ENCODE measurements around the gene PAX7.
"Not testable (repeated sequence)": the region's sequence is repeated elsewhere in the genome, so short reads cannot be mapped to it uniquely, and the experiment has no call there.

The PAX7 gene

GRCh38 chr1:18765725-18766124 lies 135.1 kb downstream of the PAX7 start:
- H3K4me1 ChIP-seq, result no peaks in the 10 kb centered on the region
- H3K9ac ChIP-seq, result no peak overlapping the region
- H3K9me3 ChIP-seq, result no peaks in the 10 kb centered on the region
- no peaks in the 10 kb centered on the region for H4K20me1 ChIP-seq
- no peak for TF ChIP-seq Cebpa-rat (IDR thresholded peaks at IDR 0.05)
- H3K36me3 ChIP-seq, result no peaks in the 10 kb centered on the region
- no peak overlapping the region for H3K4me2 ChIP-seq
- no peak overlapping the region for H3K4me3 ChIP-seq
- no peak overlapping the region for H3K27ac ChIP-seq
- H3K27me3 ChIP-seq, result no peaks in the 10 kb centered on the region

GRCh38 chr1:18766328-18766727 lies 135.7 kb downstream of the PAX7 start:
- TF ChIP-seq Cebpa-rat (IDR thresholded peaks at IDR 0.05), result no peak
- H3K4me2 ChIP-seq, result no peak overlapping the region
- H3K36me3 ChIP-seq, result no peaks in the 10 kb centered on the region
- H3K9ac ChIP-seq, result no peak overlapping the region
- H3K27me3 ChIP-seq, result no peaks in the 10 kb centered on the region
- H4K20me1 ChIP-seq, result no peaks in the 10 kb centered on the region
- no peak overlapping the region for H3K4me3 ChIP-seq
- H3K27ac ChIP-seq, result no peak overlapping the region
- H3K9me3 ChIP-seq, result no peaks in the 10 kb centered on the region
- no peaks in the 10 kb centered on the region for H3K4me1 ChIP-seq

GRCh38 chr1:18767576-18767975 lies 136.9 kb downstream of the PAX7 start:
- not testable (repeated sequence) for H3K27me3 ChIP-seq

GRCh38 chr1:18768086-18768485 lies 137.4 kb downstream of the PAX7 start:
- Histone ChIP-seq H3K4me2 (no peak overlapping the region), H3K9me3 (no peaks in the 10 kb centered on the region), H3K4me3 (no peak overlapping the region), H3K27ac (no peak overlapping the region), H3K36me3 (no peaks in the 10 kb centered on the region), H3K4me1 (no peaks in the 10 kb centered on the region), H3K9ac (no peak overlapping the region), H3K27me3 (no peaks in the 10 kb centered on the region), H4K20me1 (no peaks in the 10 kb centered on the region)
- TF ChIP-seq Cebpa-rat (IDR thresholded peaks at IDR 0.05), result no peak

More at GRCh38 chr1:18767576-18767975, 136.9 kb downstream of the PAX7 start:
- not testable (repeated sequence) for H3K9me3 ChIP-seq, H3K9ac ChIP-seq, H3K4me2 ChIP-seq, H3K36me3 ChIP-seq, H3K4me1 ChIP-seq, H3K4me3 ChIP-seq, H4K20me1 ChIP-seq, H3K27ac ChIP-seq

- H3K4me2 ChIP-seq, result no peak overlapping the region
- no peaks in the 10 kb centered on the region for H4K20me1 ChIP-seq
- H3K4me1 ChIP-seq, result no peaks in the 10 kb centered on the region
- no peak for TF ChIP-seq Cebpa-rat (IDR thresholded peaks at IDR 0.05)
- no peaks in the 10 kb centered on the region for H3K9me3 ChIP-seq
- no peaks in the 10 kb centered on the region for H3K36me3 ChIP-seq
- H3K27me3 ChIP-seq, result no peaks in the 10 kb centered on the region
- no peak overlapping the region for H3K4me3 ChIP-seq
- H3K9ac ChIP-seq, result no peak overlapping the region
- H3K27ac ChIP-seq, result no peak overlapping the region
These were observed 138.5 kb downstream of the PAX7 start for GRCh38 chr1:18769140-18769539.

GRCh38 chr1:18770799-18771198 lies 140.2 kb downstream of the PAX7 start:
- Histone ChIP-seq H3K4me3 (no peak overlapping the region), H3K4me1 (no peaks in the 10 kb centered on the region), H3K4me2 (no peak overlapping the region), H4K20me1 (no peaks in the 10 kb centered on the region), H3K36me3 (no peaks in the 10 kb centered on the region), H3K9ac (no peak overlapping the region), H3K27me3 (no peaks in the 10 kb centered on the region), H3K27ac (no peak overlapping the region), H3K9me3 (no peaks in the 10 kb centered on the region)
- no peak for TF ChIP-seq Cebpa-rat (IDR thresholded peaks at IDR 0.05)

GRCh38 chr1:18773753-18774152 lies 143.1 kb downstream of the PAX7 start:
- no peak for TF ChIP-seq Cebpa-rat (IDR thresholded peaks at IDR 0.05)
- Histone ChIP-seq H3K9ac (no peak overlapping the region), H3K4me1 (peaks cover 12% of the 10 kb centered on the region), H4K20me1 (no peaks in the 10 kb centered on the region), H3K4me3 (no peak overlapping the region), H3K27ac (no peak overlapping the region), H3K36me3 (no peaks in the 10 kb centered on the region), H3K9me3 (no peaks in the 10 kb centered on the region), H3K27me3 (no peaks in the 10 kb centered on the region), H3K4me2 (no peak overlapping the region)

- Histone ChIP-seq H3K27me3 (no peaks in the 10 kb centered on the region), H3K4me1 (peaks cover 17% of the 10 kb centered on the region), H3K9ac (no peak overlapping the region), H3K9me3 (no peaks in the 10 kb centered on the region), H3K27ac (no peak overlapping the region), H4K20me1 (no peaks in the 10 kb centered on the region), H3K36me3 (no peaks in the 10 kb centered on the region), H3K4me3 (no peak overlapping the region), H3K4me2 (no peak overlapping the region)
- TF ChIP-seq Cebpa-rat (IDR thresholded peaks at IDR 0.05), result no peak
These were observed 144.7 kb downstream of the PAX7 start for GRCh38 chr1:18775341-18775740.

- Histone ChIP-seq H3K27me3 (no peaks in the 10 kb centered on the region), H3K27ac (no peak overlapping the region), H3K4me3 (no peak overlapping the region), H4K20me1 (no peaks in the 10 kb centered on the region), H3K4me2 (no peak overlapping the region), H3K36me3 (no peaks in the 10 kb centered on the region), H3K9ac (no peak overlapping the region), H3K9me3 (no peaks in the 10 kb centered on the region), H3K4me1 (peaks cover 17% of the 10 kb centered on the region)
- no peak for TF ChIP-seq Cebpa-rat (IDR thresholded peaks at IDR 0.05)
These were observed 146.1 kb downstream of the PAX7 start for GRCh38 chr1:18776777-18777176.

- peak overlapping the region; percentile 11; the same call in 1 of the 2 replicates for H3K27ac ChIP-seq
- H4K20me1 ChIP-seq, result no peaks in the 10 kb centered on the region
- H3K9ac ChIP-seq, result peak overlapping the region; percentile 48; the same call in 1 of the 2 replicates
- no peak for TF ChIP-seq Cebpa-rat (IDR thresholded peaks at IDR 0.05)
- peak overlapping the region; percentile 63 for H3K4me2 ChIP-seq
- H3K4me3 ChIP-seq, result no peak overlapping the region
- no peaks in the 10 kb centered on the region for H3K36me3 ChIP-seq
- no peaks in the 10 kb centered on the region for H3K9me3 ChIP-seq
- no peaks in the 10 kb centered on the region for H3K27me3 ChIP-seq
- peaks cover 17% of the 10 kb centered on the region for H3K4me1 ChIP-seq
These were observed 147.8 kb downstream of the PAX7 start for GRCh38 chr1:18778437-18778836.

- Histone ChIP-seq H3K27me3 (no peaks in the 10 kb centered on the region), H4K20me1 (no peaks in the 10 kb centered on the region), H3K4me1 (peaks cover 17% of the 10 kb centered on the region), H3K9ac (no peak overlapping the region), H3K4me2 (no peak overlapping the region), H3K9me3 (no peaks in the 10 kb centered on the region), H3K4me3 (no peak overlapping the region), H3K27ac (no peak overlapping the region), H3K36me3 (no peaks in the 10 kb centered on the region)
- no peak for TF ChIP-seq Cebpa-rat (IDR thresholded peaks at IDR 0.05)
These were observed 150.4 kb downstream of the PAX7 start for GRCh38 chr1:18781031-18781430.
